Chondrocyte (in vitro differentiated cells): ENCODE measurements around the gene MCM3AP. TPM values are rescaled to one million over a fixed set of nuclear protein-coding genes. Genes with fewer than 3 reads are reported as not detected.
"Not testable (repeated sequence)": the region's sequence is repeated elsewhere in the genome, so short reads cannot be mapped to it uniquely, and the experiment has no call there.

Experiments
- DNase-seq: peaks from one replicate; pipeline ENCODE4 v3.0.0; 2021; ENCODE audit warnings: mixed read lengths, low spot score
- H3K27ac Mint-ChIP-seq: one replicate; pipeline ENCODE4 v1.8.0; 2021; ENCODE audit warnings: mild to moderate bottlenecking, moderate library complexity, mixed read lengths; ENCODE audit not compliant: unreplicated experiment
- H3K27me3 Mint-ChIP-seq: 2 replicates; pipeline ENCODE4 v1.8.0; 2021; ENCODE audit warnings: low read depth, mixed read lengths
- H3K36me3 Mint-ChIP-seq: 2 replicates; pipeline ENCODE4 v1.8.0; 2021; ENCODE audit warnings: low read depth, mixed read lengths
- H3K4me1 Mint-ChIP-seq: 2 replicates; pipeline ENCODE4 v1.8.0; 2021; ENCODE audit warnings: low read depth, mild to moderate bottlenecking, mixed read lengths
- H3K4me3 Mint-ChIP-seq: one replicate; pipeline ENCODE4 v1.8.0; 2021; ENCODE audit warnings: mild to moderate bottlenecking, moderate library complexity, mixed read lengths; ENCODE audit not compliant: unreplicated experiment
- H3K9me3 Mint-ChIP-seq: 2 replicates; pipeline ENCODE4 v1.8.0; 2021; ENCODE audit warnings: low read depth, mixed read lengths
- total RNA-seq: library from RNA; stranded (reverse); gene quantifications from 3 replicates; pipeline ENCODE4 v1.2.1, GENCODE V29; 2021
- TF ChIP-seq, protein P1 (sequence below): fragments of 200-600 bp; sonication (generic); IDR thresholded peaks from 2 replicates; pipeline ENCODE4 v1.5.0; 2021; ENCODE audit warnings: antibody characterized with exemption, mild to moderate bottlenecking, moderate library complexity

The MCM3AP gene
- total RNA-seq, 1 donor from 2014 or later: 86.4 TPM

DNA sequence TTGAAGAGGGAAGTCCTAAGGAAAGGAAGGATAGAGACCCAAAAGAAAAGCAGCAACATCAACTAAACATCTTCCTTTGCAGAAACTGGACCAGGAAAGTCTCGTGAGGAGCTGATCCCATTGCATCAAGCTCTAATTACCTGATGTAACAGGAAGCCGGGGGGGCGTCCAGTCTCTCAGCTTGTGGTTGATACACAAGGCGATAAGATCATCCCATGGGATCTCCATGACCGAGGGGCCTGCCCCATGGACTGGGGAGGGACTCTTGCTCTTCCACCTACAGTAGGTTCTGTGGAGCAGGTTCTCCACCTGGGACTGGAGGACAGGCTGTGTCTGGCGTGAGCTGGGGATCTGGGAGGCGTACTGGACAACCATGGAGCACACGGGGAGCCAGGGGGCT is 42.1 kb downstream of the MCM3AP start:
- DNase-seq: no peak
- H3K27ac Mint-ChIP-seq: no peak overlapping the region
- no peak overlapping the region for H3K4me3 Mint-ChIP-seq
- TF ChIP-seq, protein P1, sequence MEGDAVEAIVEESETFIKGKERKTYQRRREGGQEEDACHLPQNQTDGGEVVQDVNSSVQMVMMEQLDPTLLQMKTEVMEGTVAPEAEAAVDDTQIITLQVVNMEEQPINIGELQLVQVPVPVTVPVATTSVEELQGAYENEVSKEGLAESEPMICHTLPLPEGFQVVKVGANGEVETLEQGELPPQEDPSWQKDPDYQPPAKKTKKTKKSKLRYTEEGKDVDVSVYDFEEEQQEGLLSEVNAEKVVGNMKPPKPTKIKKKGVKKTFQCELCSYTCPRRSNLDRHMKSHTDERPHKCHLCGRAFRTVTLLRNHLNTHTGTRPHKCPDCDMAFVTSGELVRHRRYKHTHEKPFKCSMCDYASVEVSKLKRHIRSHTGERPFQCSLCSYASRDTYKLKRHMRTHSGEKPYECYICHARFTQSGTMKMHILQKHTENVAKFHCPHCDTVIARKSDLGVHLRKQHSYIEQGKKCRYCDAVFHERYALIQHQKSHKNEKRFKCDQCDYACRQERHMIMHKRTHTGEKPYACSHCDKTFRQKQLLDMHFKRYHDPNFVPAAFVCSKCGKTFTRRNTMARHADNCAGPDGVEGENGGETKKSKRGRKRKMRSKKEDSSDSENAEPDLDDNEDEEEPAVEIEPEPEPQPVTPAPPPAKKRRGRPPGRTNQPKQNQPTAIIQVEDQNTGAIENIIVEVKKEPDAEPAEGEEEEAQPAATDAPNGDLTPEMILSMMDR: no peak
- peaks cover 49% of the 10 kb centered on the region for H3K36me3 Mint-ChIP-seq
- H3K9me3 Mint-ChIP-seq: no peaks in the 10 kb centered on the region
- no peaks in the 10 kb centered on the region for H3K4me1 Mint-ChIP-seq
- H3K27me3 Mint-ChIP-seq: no peaks in the 10 kb centered on the region

DNA sequence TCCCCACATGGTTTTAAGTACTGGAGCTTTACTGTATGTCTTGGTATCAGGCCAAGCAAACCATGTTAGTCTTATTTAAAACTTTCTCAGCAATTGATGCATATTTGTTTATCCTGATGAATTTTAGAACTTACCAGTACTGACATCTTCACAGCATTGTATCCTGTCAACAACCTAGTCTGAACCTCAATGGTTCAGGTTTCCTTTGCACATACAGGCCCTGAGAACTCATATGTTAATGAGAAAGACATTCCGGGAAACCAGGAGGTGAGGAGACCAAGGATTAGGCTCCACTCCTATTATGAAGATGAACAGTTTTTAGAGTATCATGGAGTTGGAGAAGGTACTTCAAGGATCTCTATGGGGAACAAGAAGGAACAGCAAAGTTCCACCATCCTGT is 43.8 kb downstream of the MCM3AP start:
- H3K4me3 Mint-ChIP-seq, H3K27me3 Mint-ChIP-seq: not testable (repeated sequence)
- peaks cover 45% of the 10 kb centered on the region for H3K36me3 Mint-ChIP-seq

DNA sequence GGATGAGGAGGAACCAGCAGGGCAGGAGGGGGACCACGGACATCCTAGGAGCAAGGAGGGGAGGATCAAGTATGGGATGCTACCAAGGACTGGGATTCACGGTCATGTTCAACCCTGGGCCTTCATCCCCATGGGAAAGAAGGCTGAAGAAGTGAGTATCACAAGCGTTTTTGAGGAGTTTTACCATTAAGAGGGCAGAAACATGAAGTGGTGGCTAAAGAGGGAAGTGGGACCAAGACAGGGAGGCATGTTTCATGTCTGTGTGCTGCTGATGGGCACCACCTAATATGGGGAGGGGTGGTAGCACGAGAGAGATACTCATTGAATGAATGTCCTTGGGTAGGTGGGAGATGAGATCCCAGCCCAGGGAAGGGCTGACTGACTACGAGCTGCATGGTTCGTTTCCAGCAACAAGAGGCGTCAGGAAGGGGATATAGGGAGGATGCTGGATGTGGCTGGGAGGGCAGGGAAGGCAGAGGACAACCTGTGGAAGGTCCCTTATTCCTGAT is 45.5 kb downstream of the MCM3AP start:
- Mint-ChIP-seq H3K36me3 (peaks cover 40% of the 10 kb centered on the region), H3K4me3 (no peak overlapping the region), H3K9me3 (no peaks in the 10 kb centered on the region), H3K27me3 (no peaks in the 10 kb centered on the region), H3K4me1 (no peaks in the 10 kb centered on the region), H3K27ac (no peak overlapping the region)
- DNase-seq: no peak
- TF ChIP-seq, protein P1: no peak

More for the DNA sequence above, 43.8 kb downstream of the MCM3AP start:
- not testable (repeated sequence) for H3K4me1 Mint-ChIP-seq, H3K27ac Mint-ChIP-seq, H3K9me3 Mint-ChIP-seq, DNase-seq

DNA sequence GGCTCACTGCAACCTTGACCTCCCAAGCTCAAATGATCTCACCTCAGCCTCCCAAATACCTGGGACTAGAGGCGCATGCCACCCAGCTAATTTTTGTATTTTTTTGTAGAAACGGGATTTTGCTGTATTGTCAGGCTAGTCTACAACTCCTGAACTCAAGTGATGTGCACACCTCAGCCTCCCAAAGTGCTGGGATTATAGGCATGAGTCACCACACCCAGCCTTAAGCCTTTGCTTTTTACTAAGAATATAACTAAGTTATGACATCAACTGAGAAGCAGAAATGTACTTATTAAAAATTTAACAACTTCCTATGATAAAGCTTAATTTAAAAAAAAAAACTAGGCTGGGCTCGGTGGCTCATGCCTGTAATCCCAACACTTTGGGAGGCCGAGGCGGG is 47.9 kb downstream of the MCM3AP start:
- TF ChIP-seq, protein P1: no peak
- Mint-ChIP-seq H3K27me3 (no peaks in the 10 kb centered on the region), H3K36me3 (peaks cover 44% of the 10 kb centered on the region), H3K27ac (no peak overlapping the region), H3K4me3 (no peak overlapping the region), H3K9me3 (no peaks in the 10 kb centered on the region), H3K4me1 (no peaks in the 10 kb centered on the region)
- DNase-seq: no peak

DNA sequence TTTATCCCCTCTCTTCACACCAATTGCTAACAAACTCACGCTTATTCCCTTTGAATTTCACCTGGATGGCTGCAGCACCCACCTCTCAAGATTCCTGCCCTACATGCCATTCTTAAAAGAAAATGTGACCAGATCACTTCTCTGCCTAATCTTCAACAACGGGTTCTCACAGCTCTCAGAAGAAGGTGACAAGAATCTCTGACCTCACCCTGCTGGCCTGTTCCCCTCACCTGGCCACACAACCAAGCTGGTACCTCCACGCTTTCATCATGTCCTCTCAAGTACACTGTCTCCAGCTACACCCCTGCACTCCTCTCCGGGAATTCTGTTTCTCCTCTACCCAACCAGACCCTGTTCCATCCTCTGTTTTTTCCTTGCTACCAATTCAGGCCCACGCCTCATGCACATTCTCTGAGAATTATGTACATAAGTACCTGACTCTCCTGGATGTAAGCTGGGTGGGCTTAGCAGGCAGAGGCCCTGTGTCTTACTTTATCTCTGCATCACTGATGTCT is 50.9 kb downstream of the MCM3AP start:
- TF ChIP-seq, protein P1: no peak
- Mint-ChIP-seq H3K9me3 (no peaks in the 10 kb centered on the region), H3K27ac (no peak overlapping the region), H3K36me3 (peaks cover 33% of the 10 kb centered on the region), H3K27me3 (no peaks in the 10 kb centered on the region), H3K4me1 (peaks cover 8% of the 10 kb centered on the region), H3K4me3 (no peak overlapping the region)
- DNase-seq: no peak

DNA sequence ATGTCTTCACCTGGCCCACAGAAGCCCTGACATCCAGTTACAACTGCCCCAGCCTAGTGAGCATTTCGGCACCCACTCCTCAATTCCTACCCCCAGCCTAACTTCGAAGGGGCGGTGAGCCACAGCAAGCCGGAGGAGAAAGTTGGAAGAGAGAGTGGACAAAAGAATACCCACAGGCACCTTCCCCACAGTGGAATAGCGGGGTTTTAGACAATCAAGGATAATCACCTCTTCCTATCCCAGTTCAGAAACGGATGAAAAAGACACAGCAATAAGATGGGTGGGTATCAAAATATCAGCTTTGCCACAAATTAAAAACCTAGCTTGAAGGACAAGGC is 55.5 kb downstream of the MCM3AP start:
- no peak for DNase-seq
- H3K36me3 Mint-ChIP-seq: peaks cover 22% of the 10 kb centered on the region
- TF ChIP-seq, protein P1: no peak
- peak overlapping the region; percentile 37 for H3K27ac Mint-ChIP-seq
- H3K4me3 Mint-ChIP-seq: peak overlapping the region; percentile 93
- peaks cover 42% of the 10 kb centered on the region for H3K4me1 Mint-ChIP-seq
- no peaks in the 10 kb centered on the region for H3K9me3 Mint-ChIP-seq
- no peaks in the 10 kb centered on the region for H3K27me3 Mint-ChIP-seq
